CD14-positive monocyte (primary cell): Measurements from ENCODE around the gene SLC25A13. TPM values are rescaled to one million over a fixed set of nuclear protein-coding genes. Genes with fewer than 3 reads are reported as not detected.

Experiments used
- DNase-seq, 3 donors: peaks; one replicate each; pipeline ENCODE4 v3.0.0-alpha.2; 2011 to 2022
- H2AFZ ChIP-seq: 2 replicates; pipeline ENCODE4 v1.6.0; 2012; ENCODE audit warnings: mild to moderate bottlenecking, low read depth, low read length, inconsistent platforms; ENCODE audit not compliant: insufficient read depth, poor library complexity, severe bottlenecking
- H3K27ac ChIP-seq, 2 donors: 1 replicate in 1 of 2; 2 replicates in 1 of 2; pipeline ENCODE4 v1.5.1; 2012 to 2013; ENCODE audit warnings: low read length in 2 of 2, control low read depth in 1 of 2, inconsistent platforms in 1 of 2, low read depth in 1 of 2, mild to moderate bottlenecking in 1 of 2
- H3K27me3 ChIP-seq, 2 donors: one replicate each; pipeline versions ENCODE4 v1.6.0 to v1.6.1; 2011 to 2013; ENCODE audit warnings: low read length in 2 of 2; ENCODE audit not compliant: control insufficient read depth in 2 of 2, insufficient read depth in 2 of 2
- H3K36me3 ChIP-seq, 2 donors: replicated peaks in 1 of 2; 1 replicate in 1 of 2; 2 replicates in 1 of 2; pipeline versions ENCODE4 v1.5.1 to v1.6.1; 2012 to 2013; ENCODE audit warnings: low read length in 2 of 2, control low read depth in 1 of 2, inconsistent platforms in 1 of 2, mild to moderate bottlenecking in 1 of 2; ENCODE audit not compliant: insufficient read depth in 2 of 2, control insufficient read depth in 1 of 2
- H3K4me1 ChIP-seq, 2 donors: 1 replicate in 1 of 2; 2 replicates in 1 of 2; pipeline versions ENCODE4 v1.5.1 to v1.6.1; 2012 to 2013; ENCODE audit warnings: low read length in 2 of 2, control low read depth in 1 of 2, inconsistent platforms in 1 of 2, mild to moderate bottlenecking in 1 of 2, moderate library complexity in 1 of 2; ENCODE audit not compliant: insufficient read depth in 2 of 2, control insufficient read depth in 1 of 2
- H3K4me2 ChIP-seq: replicated peaks from 2 replicates; pipeline ENCODE3; 2012; ENCODE audit warnings: low read length, moderate library complexity, mild to moderate bottlenecking; ENCODE audit not compliant: poor library complexity, severe bottlenecking; ENCODE audit errors: extremely low read depth
- H3K4me3 ChIP-seq, 3 experiments: fragments of 200-600 bp in 1 of 3; sonication (generic) in 1 of 3; replicated peaks in 1 of 3; 1 replicate in 2 of 3; 2 replicates in 1 of 3; pipeline ENCODE4 v1.5.1; 2011 to 2013; ENCODE audit warnings: low read length in 3 of 3, mild to moderate bottlenecking in 3 of 3, control low read depth in 2 of 3, low read depth in 2 of 3, inconsistent platforms in 1 of 3, moderate library complexity in 1 of 3
- H3K79me2 ChIP-seq: 2 replicates; pipeline ENCODE4 v1.6.0; 2012; ENCODE audit warnings: mild to moderate bottlenecking, control low read depth, inconsistent platforms, low read length, moderate library complexity; ENCODE audit not compliant: insufficient read depth
- H3K9ac ChIP-seq: 2 replicates; pipeline ENCODE4 v1.6.0; 2017; ENCODE audit warnings: low read length, mild to moderate bottlenecking; ENCODE audit not compliant: insufficient read depth, poor library complexity, severe bottlenecking
- H3K9me3 ChIP-seq, 2 donors: replicated peaks in 1 of 2; 1 replicate in 1 of 2; 2 replicates in 1 of 2; pipeline versions ENCODE4 v1.5.1 to v1.6.1; 2012 to 2013; ENCODE audit warnings: low read length in 2 of 2, control low read depth in 1 of 2; ENCODE audit not compliant: control insufficient read depth in 1 of 2, insufficient read depth in 1 of 2
- H4K20me1 ChIP-seq: 2 replicates; pipeline ENCODE4 v1.6.0; 2012; ENCODE audit warnings: mild to moderate bottlenecking, low read length, control low read depth, moderate library complexity; ENCODE audit not compliant: insufficient read depth
- H3K27ac Mint-ChIP-seq, 7 donors: one replicate each; pipeline ENCODE4 v1.8.0; 2020; ENCODE audit warnings: mild to moderate bottlenecking in 7 of 7, mixed read lengths in 7 of 7, moderate library complexity in 6 of 7, inconsistent platforms in 2 of 7
- H3K27me3 Mint-ChIP-seq, 3 donors: one replicate each; pipeline ENCODE4 v1.8.0; 2021 to 2022; ENCODE audit warnings: low read depth in 3 of 3, mild to moderate bottlenecking in 3 of 3, mixed read lengths in 3 of 3, moderate library complexity in 3 of 3, inconsistent platforms in 1 of 3
- H3K36me3 Mint-ChIP-seq, 2 donors: one replicate each; pipeline ENCODE4 v1.8.0; 2020; ENCODE audit warnings: mixed read lengths in 2 of 2, inconsistent platforms in 1 of 2, mild to moderate bottlenecking in 1 of 2
- H3K4me1 Mint-ChIP-seq: one replicate; pipeline ENCODE4 v1.8.0; 2020; ENCODE audit warnings: mild to moderate bottlenecking, mixed read lengths
- H3K4me3 Mint-ChIP-seq, 2 donors: one replicate each; pipeline ENCODE4 v1.8.0; 2020; ENCODE audit warnings: mild to moderate bottlenecking in 2 of 2, mixed read lengths in 2 of 2, moderate library complexity in 1 of 2
- H3K9me3 Mint-ChIP-seq, 7 donors: one replicate each; pipeline ENCODE4 v1.8.0; 2020 to 2022; ENCODE audit warnings: mixed read lengths in 7 of 7, mild to moderate bottlenecking in 6 of 7, moderate library complexity in 6 of 7, inconsistent platforms in 2 of 7
- CTCF ChIP-seq: fragments of 200-600 bp; IDR thresholded peaks from one replicate; pipeline ENCODE4 v1.8.0; 2022; ENCODE audit warnings: antibody characterized with exemption, mild to moderate bottlenecking
- WGBS: methylation state at CpG from one replicate; pipeline ENCODE4 v1.1.5; 2013; ENCODE audit warnings: missing lambda C conversion rate; ENCODE audit not compliant: insufficient coverage; 5-methylcytosine and 5-hydroxymethylcytosine counted together
- intact Hi-C, 2 donors: fragments of 100-400 bp; cut with micrococcal nuclease; formaldehyde crosslinking; loops; one replicate each; pipeline versions ENCODE4 v1.15.0 to v1.15.1; 2023
- polyA plus RNA-seq, 3 donors: library from polyadenylated mRNA; depleted of rRNA in 1 of 3; unstranded in 2 of 3; stranded (reverse) in 1 of 3; fragments of 300-500 nt in 2 of 3; fragments of >200 nt in 1 of 3; fragmentation: Illumina TruSeq in 2 of 3; gene quantifications; 1 replicate in 2 of 3; 2 replicates in 1 of 3; pipeline ENCODE4 v1.2.3, GENCODE V29; 2012 to 2021

The SLC25A13 gene
- polyA plus RNA-seq, 3 donors, result 12.7 to 15.7 (median 14.4) TPM

- peaks cover 0 to 2% (median 0%) of the 10 kb centered on the region in 3 donors for H3K27me3 Mint-ChIP-seq
- H3K36me3 Mint-ChIP-seq, result no peaks in the 10 kb centered on the region
- H3K4me1 Mint-ChIP-seq, result peaks cover 40% of the 10 kb centered on the region
- intact Hi-C loops, result no loop called here
- H3K79me2 ChIP-seq, result peaks cover 33% of the 10 kb centered on the region
- peaks cover 17% of the 10 kb centered on the region for H4K20me1 ChIP-seq
- WGBS, result 100% methylated on average over 1 of the region's 7 CpGs
- peaks cover 28 to 30% of the 10 kb centered on the region in 2 donors for H3K4me1 ChIP-seq
- no peaks in the 10 kb centered on the region for H3K27me3 ChIP-seq
- peaks cover 0 to 2% of the 10 kb centered on the region in 2 donors for H3K9me3 ChIP-seq
- no peak overlapping the region for H3K9ac ChIP-seq
- H2AFZ ChIP-seq, result no peak overlapping the region
- no peak overlapping the region for H3K4me3 ChIP-seq
- peaks cover 0 to 7% (median 4%) of the 10 kb centered on the region in 7 donors for H3K9me3 Mint-ChIP-seq
- TF ChIP-seq CTCF, result no peak
- H3K27ac ChIP-seq, result no peak overlapping the region
- H3K36me3 ChIP-seq, result no peaks in the 10 kb centered on the region
- DNase-seq, result peak in 1 of 3 donors; percentile 68
- peak overlapping the region in 2 of 7 donors; percentile 49 to 96 for H3K27ac Mint-ChIP-seq
- H3K4me2 ChIP-seq, result peak overlapping the region; percentile 74
- no peak overlapping the region for H3K4me3 Mint-ChIP-seq
Observed at GRCh38 chr7:96322847-96323461, 1.1 kb upstream of the SLC25A13 start.

GRCh38 chr7:96322373-96322695 lies 436 bp upstream of the SLC25A13 start:
- peaks cover 0 to 2% of the 10 kb centered on the region in 2 donors for H3K9me3 ChIP-seq
- Mint-ChIP-seq H3K27me3 (peaks cover 0 to 2% (median 0%) of the 10 kb centered on the region in 3 donors), H3K4me1 (peaks cover 39% of the 10 kb centered on the region), H3K4me3 (peak overlapping the region; percentile 75 to 89), H3K9me3 (peaks cover 0 to 6% (median 4%) of the 10 kb centered on the region in 7 donors), H3K36me3 (peaks cover 0 to 1% of the 10 kb centered on the region in 2 donors), H3K27ac (peak overlapping the region; percentile 72 to 96 (median 88))
- peaks cover 28 to 30% of the 10 kb centered on the region in 2 donors for H3K4me1 ChIP-seq
- H3K4me3 ChIP-seq, result peak overlapping the region; percentile 37 to 84 (median 74)
- peaks cover 37% of the 10 kb centered on the region for H3K79me2 ChIP-seq
- peak overlapping the region; percentile 74 for H3K4me2 ChIP-seq
- peaks cover 19% of the 10 kb centered on the region for H4K20me1 ChIP-seq
- DNase-seq, result no peak
- H3K9ac ChIP-seq, result peak overlapping the region; percentile 95
- intact Hi-C loops, result no loop called here
- 35% methylated on average over 8 of the region's 9 CpGs for WGBS
- no peaks in the 10 kb centered on the region for H3K36me3 ChIP-seq
- no peak for TF ChIP-seq CTCF
- peak overlapping the region; percentile 87 for H2AFZ ChIP-seq
- peak overlapping the region; percentile 96 to 99 for H3K27ac ChIP-seq
- H3K27me3 ChIP-seq, result no peaks in the 10 kb centered on the region
